Neuronal stem cell (in vitro differentiated cells): ENCODE data around the gene SLC38A8.

Source experiments
- DNase-seq: peaks from one replicate; pipeline ENCODE4 v3.0.0-alpha.2; 2013; ENCODE audit warnings: low spot score
- H2AFZ ChIP-seq: one replicate; pipeline ENCODE4 v1.6.1; 2013; ENCODE audit warnings: mild to moderate bottlenecking, low read length, inconsistent platforms
- H2AK5ac ChIP-seq: 2 replicates; pipeline ENCODE4 v1.6.1; 2013; ENCODE audit warnings: low read depth, mild to moderate bottlenecking, inconsistent platforms, low read length, moderate library complexity, mixed read lengths
- H2BK120ac ChIP-seq: 2 replicates; pipeline ENCODE4 v1.6.1; 2013; ENCODE audit warnings: low read depth, mild to moderate bottlenecking, inconsistent platforms, low read length, moderate library complexity, mixed read lengths
- H2BK12ac ChIP-seq: one replicate; pipeline ENCODE4 v1.6.1; 2013; ENCODE audit warnings: low read length, inconsistent platforms
- H2BK15ac ChIP-seq: 2 replicates; pipeline ENCODE4 v1.6.1; 2013; ENCODE audit warnings: mild to moderate bottlenecking, low read length, inconsistent platforms, mixed read lengths
- H2BK5ac ChIP-seq: one replicate; pipeline ENCODE4 v1.6.1; 2013; ENCODE audit warnings: inconsistent platforms, mild to moderate bottlenecking, low read length, moderate library complexity
- H3K14ac ChIP-seq: one replicate; pipeline ENCODE4 v1.6.1; 2013; ENCODE audit warnings: low read length, inconsistent platforms
- H3K18ac ChIP-seq: 2 replicates; pipeline ENCODE4 v1.6.1; 2013; ENCODE audit warnings: low read length, inconsistent platforms
- H3K23ac ChIP-seq: 2 replicates; pipeline ENCODE4 v1.6.1; 2013; ENCODE audit warnings: low read depth, mild to moderate bottlenecking, mixed read lengths, low read length, inconsistent platforms; ENCODE audit not compliant: poor library complexity
- H3K27ac ChIP-seq: replicated peaks from 3 replicates; pipeline ENCODE4 v1.5.1; 2013; ENCODE audit warnings: low read length, inconsistent platforms
- H3K27me3 ChIP-seq, 3 experiments: 2 replicates each; pipeline ENCODE4 v1.6.1; 2013; ENCODE audit warnings: low read length in 3 of 3, mild to moderate bottlenecking in 2 of 3, inconsistent platforms in 1 of 3, low read depth in 1 of 3, mixed read lengths in 1 of 3, moderate library complexity in 1 of 3; ENCODE audit not compliant: control insufficient read depth in 3 of 3, insufficient read depth in 3 of 3
- H3K36me3 ChIP-seq, 2 donors: replicated peaks in 1 of 2; 2 replicates each; pipeline ENCODE4 v1.6.1; 2013; ENCODE audit warnings: low read length in 2 of 2; ENCODE audit not compliant: control insufficient read depth in 2 of 2, insufficient read depth in 2 of 2
- H3K4ac ChIP-seq: 2 replicates; pipeline ENCODE4 v1.6.1; 2013; ENCODE audit warnings: inconsistent platforms, mild to moderate bottlenecking, low read length, moderate library complexity
- H3K4me1 ChIP-seq, 2 donors: 1 replicate in 1 of 2; 2 replicates in 1 of 2; pipeline ENCODE4 v1.6.1; 2013; ENCODE audit warnings: low read length in 2 of 2, low read depth in 1 of 2; ENCODE audit not compliant: control insufficient read depth in 2 of 2, insufficient read depth in 1 of 2
- H3K4me2 ChIP-seq: one replicate; pipeline ENCODE4 v1.6.1; 2013; ENCODE audit warnings: mild to moderate bottlenecking, low read length, inconsistent platforms; ENCODE audit not compliant: insufficient read depth, poor library complexity, severe bottlenecking
- H3K4me3 ChIP-seq, 2 donors: 2 replicates each; pipeline ENCODE4 v1.5.1; 2013; ENCODE audit warnings: low read length in 2 of 2, mild to moderate bottlenecking in 2 of 2, inconsistent platforms in 1 of 2, moderate library complexity in 1 of 2
- H3K79me1 ChIP-seq: one replicate; pipeline ENCODE4 v1.6.1; 2013; ENCODE audit warnings: low read depth, mild to moderate bottlenecking, inconsistent platforms, low read length, moderate library complexity
- H3K9ac ChIP-seq: one replicate; pipeline ENCODE4 v1.6.1; 2013; ENCODE audit warnings: mild to moderate bottlenecking, low read depth, low read length, inconsistent platforms; ENCODE audit not compliant: poor library complexity
- H3K9me3 ChIP-seq, 2 donors: replicated peaks in 1 of 2; 2 replicates each; pipeline versions ENCODE3 to v1.6.1; 2013; ENCODE audit warnings: low read length in 2 of 2, mild to moderate bottlenecking in 2 of 2, inconsistent platforms in 1 of 2, low read depth in 1 of 2, mixed read lengths in 1 of 2, moderate library complexity in 1 of 2; ENCODE audit not compliant: control insufficient read depth in 2 of 2, insufficient read depth in 1 of 2
- H4K8ac ChIP-seq: one replicate; pipeline ENCODE4 v1.6.1; 2013; ENCODE audit warnings: low read depth, mild to moderate bottlenecking, inconsistent platforms, low read length, moderate library complexity
- H4K91ac ChIP-seq: one replicate; pipeline ENCODE4 v1.6.1; 2013; ENCODE audit warnings: low read length, low read depth, mild to moderate bottlenecking, inconsistent platforms; ENCODE audit not compliant: poor library complexity
- WGBS, 2 donors: extraction: QIAGEN DNeasy Blood & Tissue Kit; methylation state at CpG; one replicate each; pipeline ENCODE4 v1.1.7; 2013; ENCODE audit warnings: missing lambda C conversion rate in 2 of 2, mixed read lengths in 1 of 2; ENCODE audit not compliant: insufficient read length in 2 of 2, insufficient replicate concordance in 1 of 2; ENCODE audit errors: extremely low coverage in 2 of 2; 5-methylcytosine and 5-hydroxymethylcytosine counted together

The SLC38A8 gene

GRCh38 chr16:84075376-84075775 lies 32.8 kb upstream of the SLC38A8 start:
- Histone ChIP-seq H3K4me1 (no peaks in the 10 kb centered on the region), H2AFZ (no peak overlapping the region), H2BK120ac (no peak overlapping the region), H2AK5ac (no peak overlapping the region), H3K9me3 (no peaks in the 10 kb centered on the region), H3K79me1 (no peaks in the 10 kb centered on the region), H3K9ac (no peak overlapping the region), H3K14ac (no peak overlapping the region), H3K27me3 (no peaks in the 10 kb centered on the region), H3K4ac (no peak overlapping the region), H3K4me3 (peak overlapping the region in 1 of 2 donors; percentile 43), H3K36me3 (peaks cover 38 to 94% of the 10 kb centered on the region in 2 donors), H2BK5ac (no peak overlapping the region), H4K91ac (no peak overlapping the region), H2BK12ac (no peak overlapping the region), H2BK15ac (no peak overlapping the region), H3K27ac (no peak overlapping the region), H3K18ac (no peak overlapping the region), H4K8ac (no peak overlapping the region), H3K4me2 (no peak overlapping the region), H3K23ac (no peak overlapping the region)
- WGBS, 2 donors: no CpG with 5 or more reads among the region's 11 CpGs
- DNase-seq: no peak

- Histone ChIP-seq H3K9me3 (no peaks in the 10 kb centered on the region), H2AFZ (no peak overlapping the region), H3K27me3 (no peaks in the 10 kb centered on the region), H3K27ac (no peak overlapping the region), H2BK120ac (no peak overlapping the region), H2AK5ac (no peak overlapping the region), H4K8ac (no peak overlapping the region), H3K4me1 (no peaks in the 10 kb centered on the region), H3K36me3 (peaks cover 36 to 94% of the 10 kb centered on the region in 2 donors), H2BK12ac (no peak overlapping the region), H4K91ac (no peak overlapping the region), H3K4ac (no peak overlapping the region), H2BK15ac (no peak overlapping the region), H3K4me2 (no peak overlapping the region), H3K23ac (no peak overlapping the region), H3K18ac (no peak overlapping the region), H3K14ac (no peak overlapping the region), H3K9ac (no peak overlapping the region), H3K4me3 (no peak overlapping the region), H3K79me1 (no peaks in the 10 kb centered on the region), H2BK5ac (no peak overlapping the region)
- no peak for DNase-seq
- no CpG with 5 or more reads among the region's 3 CpGs for WGBS, 2 donors
These were observed 32.1 kb upstream of the SLC38A8 start for GRCh38 chr16:84074721-84075120.

- Histone ChIP-seq H3K27me3 (no peaks in the 10 kb centered on the region), H3K36me3 (peaks cover 52 to 97% of the 10 kb centered on the region in 2 donors), H4K8ac (no peak overlapping the region), H3K4me3 (no peak overlapping the region), H3K9ac (peak overlapping the region; percentile 45), H3K4me1 (no peaks in the 10 kb centered on the region), H3K27ac (no peak overlapping the region), H3K4me2 (no peak overlapping the region), H2AK5ac (no peak overlapping the region), H2BK15ac (no peak overlapping the region), H3K9me3 (no peaks in the 10 kb centered on the region), H3K14ac (no peak overlapping the region), H3K79me1 (no peaks in the 10 kb centered on the region), H2AFZ (no peak overlapping the region), H2BK5ac (no peak overlapping the region), H2BK120ac (no peak overlapping the region), H3K18ac (no peak overlapping the region), H3K4ac (no peak overlapping the region), H4K91ac (no peak overlapping the region), H3K23ac (no peak overlapping the region), H2BK12ac (no peak overlapping the region)
- no peak for DNase-seq
- no CpG with 5 or more reads among the region's 10 CpGs for WGBS, 2 donors
These were observed 29.4 kb upstream of the SLC38A8 start for GRCh38 chr16:84072014-84072413.

- Histone ChIP-seq H3K4ac (no peak overlapping the region), H3K4me3 (no peak overlapping the region), H2BK15ac (no peak overlapping the region), H3K27me3 (no peaks in the 10 kb centered on the region), H2BK5ac (no peak overlapping the region), H3K27ac (no peak overlapping the region), H2AK5ac (no peak overlapping the region), H3K18ac (no peak overlapping the region), H2BK120ac (no peak overlapping the region), H2BK12ac (no peak overlapping the region), H4K8ac (no peak overlapping the region), H2AFZ (no peak overlapping the region), H3K4me1 (no peaks in the 10 kb centered on the region), H3K9ac (no peak overlapping the region), H4K91ac (no peak overlapping the region), H3K36me3 (peaks cover 52 to 97% of the 10 kb centered on the region in 2 donors), H3K14ac (no peak overlapping the region), H3K23ac (no peak overlapping the region), H3K4me2 (no peak overlapping the region), H3K79me1 (no peaks in the 10 kb centered on the region), H3K9me3 (no peaks in the 10 kb centered on the region)
- WGBS, 2 donors: no CpG with 5 or more reads among the region's 8 CpGs
- no peak for DNase-seq
These were observed 28.5 kb upstream of the SLC38A8 start for GRCh38 chr16:84071121-84071520.
